ENCODE data around the gene PIP5K1A. TPM values are rescaled to one million over a fixed set of nuclear protein-coding genes. Genes with fewer than 3 reads are reported as not detected.
A peak's percentile ranks its signal among the peaks of the same experiment; 100 is the strongest.

The PIP5K1A gene
- total RNA-seq, 4 donors from 2014 or later: 52.6 to 89.0 (median 62.4) TPM

- no peaks in the 10 kb centered on the region for H3K4me1 ChIP-seq
- TF ChIP-seq CTCF (IDR thresholded peaks at IDR 0.05): no peak
- no peak overlapping the region for H3K27ac ChIP-seq
- no peaks in the 10 kb centered on the region for H3K27me3 ChIP-seq
- no peak overlapping the region for H3K4me3 ChIP-seq
- WGBS, 2 donors: 31 to 42% methylated on average over 1 of the region's 1 CpG
- no peak for DNase-seq (ENCODE audit: low spot score in 2 of 2)
- peaks cover 0 to 100% (median 56%) of the 10 kb centered on the region in 3 donors for H3K36me3 ChIP-seq
- no peaks in the 10 kb centered on the region for H3K9me3 ChIP-seq
Observed at GRCh38 chr1:151238467-151238739, 40.1 kb downstream of the PIP5K1A start.

GRCh38 chr1:151242442-151242841 is 44.1 kb downstream of the PIP5K1A start:
- TF ChIP-seq POLR2A (IDR thresholded peaks at IDR 0.05) (no peak), CTCF (IDR thresholded peaks at IDR 0.05) (no peak), EP300 (IDR thresholded peaks at IDR 0.05) (no peak)
- no peak overlapping the region for H3K4me3 ChIP-seq
- no peak for DNase-seq (ENCODE audit: low spot score in 2 of 2)
- no peaks in the 10 kb centered on the region for H3K4me1 ChIP-seq
- no peaks in the 10 kb centered on the region for H3K9me3 ChIP-seq
- 91 to 93% methylated on average over 2 of the region's 2 CpGs for WGBS, 2 donors
- no peak overlapping the region for H3K27ac ChIP-seq
- no peaks in the 10 kb centered on the region for H3K27me3 ChIP-seq
- peaks cover 2 to 100% (median 45%) of the 10 kb centered on the region in 3 donors for H3K36me3 ChIP-seq

- peaks cover 4 to 100% (median 52%) of the 10 kb centered on the region in 3 donors for H3K36me3 ChIP-seq
- H3K27me3 ChIP-seq: no peaks in the 10 kb centered on the region
- H3K27ac ChIP-seq: no peak overlapping the region
- H3K4me3 ChIP-seq: no peak overlapping the region
- H3K4me1 ChIP-seq: no peaks in the 10 kb centered on the region
- TF ChIP-seq CTCF (IDR thresholded peaks at IDR 0.05): no peak
- no peak for TF ChIP-seq POLR2A (IDR thresholded peaks at IDR 0.05)
- TF ChIP-seq EP300 (IDR thresholded peaks at IDR 0.05): no peak
- DNase-seq (ENCODE audit: low spot score in 2 of 2): no peak
- WGBS, 2 donors: 75 to 78% methylated on average over 5 of the region's 5 CpGs
- no peaks in the 10 kb centered on the region for H3K9me3 ChIP-seq
Observed at GRCh38 chr1:151243683-151244216, 45.4 kb downstream of the PIP5K1A start.

- DNase-seq (ENCODE audit: low spot score in 2 of 2): no peak
- TF ChIP-seq POLR2A (IDR thresholded peaks at IDR 0.05): no peak
- WGBS, 2 donors: 79 to 88% methylated on average over 2 of the region's 2 CpGs
- Histone ChIP-seq H3K27me3 (no peaks in the 10 kb centered on the region), H3K4me3 (no peak overlapping the region), H3K4me1 (peaks cover 0 to 2% (median 0%) of the 10 kb centered on the region in 4 donors), H3K36me3 (peaks cover 4 to 83% (median 39%) of the 10 kb centered on the region in 3 donors), H3K9me3 (no peaks in the 10 kb centered on the region), H3K27ac (no peak overlapping the region)
Observed at GRCh38 chr1:151246786-151247185, 48.4 kb downstream of the PIP5K1A start.

- H3K36me3 ChIP-seq: peaks cover 2 to 32% (median 19%) of the 10 kb centered on the region in 3 donors
- H3K4me3 ChIP-seq: no peak overlapping the region
- no peaks in the 10 kb centered on the region for H3K9me3 ChIP-seq
- H3K27me3 ChIP-seq: no peaks in the 10 kb centered on the region
- peak; percentile 61 to 87 for DNase-seq (ENCODE audit: low spot score in 2 of 2)
- H3K4me1 ChIP-seq: peaks cover 0 to 17% (median 11%) of the 10 kb centered on the region in 4 donors
- TF ChIP-seq CTCF (IDR thresholded peaks at IDR 0.05) (peak; percentile 74 to 87 (median 79)), EP300 (IDR thresholded peaks at IDR 0.05) (no peak)
- H3K27ac ChIP-seq: no peak overlapping the region
- 64 to 70% methylated on average over 16 of the region's 16 CpGs for WGBS, 2 donors
Observed at GRCh38 chr1:151251656-151252470, 53.5 kb downstream of the PIP5K1A start.
